NK-92 (cell line): ENCODE results near the gene SMIM35.

Experiments used
- DNase-seq: peaks from one replicate; lab custom pipeline; 2025; ENCODE audit not compliant: unreplicated experiment; lab: John Stamatoyannopoulos, UW

Gene SMIM35

DNA sequence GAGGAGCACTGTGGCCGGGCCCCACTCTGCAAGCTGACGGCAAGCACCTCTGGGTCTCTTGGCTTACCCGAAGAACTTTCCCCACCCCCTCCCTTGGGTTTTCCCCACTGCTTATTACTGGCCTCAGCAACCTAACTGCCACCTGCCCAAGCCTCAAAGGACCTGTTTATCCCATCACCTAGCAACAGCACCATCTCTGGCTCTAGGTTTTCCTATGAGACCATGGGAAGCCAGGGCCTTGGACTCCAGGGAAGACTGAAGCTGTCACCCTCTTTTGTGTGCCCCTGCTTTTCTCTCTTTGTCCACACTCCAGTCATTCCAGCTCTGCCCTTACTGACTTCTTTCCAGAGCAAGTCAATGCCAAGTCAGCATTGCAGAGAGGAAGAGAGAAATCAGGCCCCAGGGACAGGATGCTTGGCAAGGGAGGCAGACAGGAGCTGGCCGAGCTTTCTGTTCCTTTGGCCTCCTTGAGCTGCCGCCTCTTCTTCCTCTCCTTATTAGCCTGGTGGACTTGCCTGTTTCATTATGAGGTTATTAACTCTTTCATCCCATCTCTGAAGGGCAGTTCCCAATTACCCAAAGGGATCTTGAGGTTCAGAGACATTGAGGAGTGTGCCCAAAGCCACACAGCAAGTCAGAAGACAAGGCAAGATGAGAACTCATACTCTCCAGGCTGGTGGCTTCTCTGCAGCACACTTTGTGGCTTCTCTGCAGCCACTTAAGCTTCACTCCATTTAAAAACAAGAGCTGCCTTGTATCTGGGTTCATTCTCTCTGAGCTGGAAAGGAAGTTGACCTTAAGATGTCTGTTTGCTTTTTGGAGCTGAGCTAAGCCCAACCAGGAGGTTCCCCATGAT is at the start of gene SMIM35:
Gene SMIM35 (minus strand): TSS at position 51 of the 856 bp plus-strand sequence. CDS start 206 bp downstream, outside the sequence.
- no peak for DNase-seq

DNA sequence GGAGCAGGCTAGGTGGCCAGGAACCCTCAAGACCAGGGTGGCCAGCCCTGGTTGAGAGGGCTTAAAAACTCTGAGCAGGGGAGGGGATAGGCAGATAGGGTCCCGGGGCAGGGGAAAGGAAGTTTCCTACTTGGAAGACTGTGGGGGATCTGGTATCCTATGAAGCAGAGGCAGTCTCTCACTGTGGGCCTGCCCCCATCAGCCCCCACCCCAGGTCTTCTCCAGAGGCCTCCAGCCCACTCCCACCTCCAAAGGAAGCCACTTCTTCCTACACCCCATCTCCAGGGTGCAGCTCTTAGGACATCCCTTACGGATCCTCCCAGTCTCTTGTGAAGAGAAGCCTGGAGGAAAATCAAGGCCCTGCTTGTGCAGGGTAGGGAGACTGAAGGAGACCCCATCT is 49.6 kb upstream of the SMIM35 start:
- DNase-seq, result no peak

DNA sequence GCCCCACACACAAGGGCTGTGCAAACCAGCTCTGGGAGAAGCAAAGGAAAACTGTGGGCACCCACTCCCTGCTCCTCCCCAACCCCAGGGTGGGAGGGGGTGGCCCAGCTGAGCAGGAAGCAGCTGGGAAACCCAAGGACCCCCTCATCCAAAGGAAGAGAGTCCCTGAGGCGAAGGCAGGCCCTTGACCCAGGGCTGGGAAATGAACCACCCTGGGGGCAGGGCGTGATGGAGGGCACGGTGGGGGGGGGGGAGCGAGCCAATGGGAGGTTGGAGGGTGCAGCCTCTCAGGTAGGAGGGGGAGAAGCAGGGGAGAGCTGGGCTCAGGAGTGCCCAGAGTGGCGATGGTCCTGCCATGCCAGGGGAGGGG is 49.0 kb upstream of the SMIM35 start:
- no peak for DNase-seq

DNA sequence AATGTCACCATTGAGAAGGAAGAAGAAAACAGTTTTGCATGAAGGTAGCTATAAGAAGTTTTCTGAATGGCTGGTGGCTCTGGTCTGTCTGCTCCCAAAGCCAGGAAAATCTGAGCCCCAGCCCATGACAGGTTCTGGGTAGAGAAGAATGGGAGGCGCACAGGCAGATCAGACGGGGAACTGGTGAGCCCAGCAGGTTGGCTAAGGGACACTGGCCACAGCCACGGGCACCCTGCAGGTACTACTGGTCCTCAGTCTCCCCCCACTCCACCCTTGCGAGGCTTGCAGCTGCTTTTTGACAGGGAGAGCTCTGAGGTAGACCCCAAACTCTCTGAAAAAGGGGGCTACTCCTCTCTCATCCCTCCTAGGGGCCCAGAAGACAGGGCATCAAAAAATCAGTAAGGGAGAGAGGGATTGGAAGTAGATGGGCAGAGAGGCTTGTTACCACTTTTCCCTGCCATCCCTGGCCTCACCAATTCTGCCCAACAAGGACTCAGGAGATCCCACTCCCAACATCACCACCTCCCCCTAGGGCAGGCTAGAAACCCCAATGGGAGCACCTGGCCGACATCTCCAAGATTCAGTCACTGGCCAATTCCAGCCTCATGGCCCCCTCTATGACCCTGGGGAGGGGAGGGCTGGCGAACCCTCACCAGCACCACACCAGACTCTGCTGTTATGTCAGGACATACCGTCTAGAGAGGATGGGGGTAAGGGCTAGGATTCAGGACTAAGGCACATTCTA is 48.5 kb upstream of the SMIM35 start:
- no peak for DNase-seq

DNA sequence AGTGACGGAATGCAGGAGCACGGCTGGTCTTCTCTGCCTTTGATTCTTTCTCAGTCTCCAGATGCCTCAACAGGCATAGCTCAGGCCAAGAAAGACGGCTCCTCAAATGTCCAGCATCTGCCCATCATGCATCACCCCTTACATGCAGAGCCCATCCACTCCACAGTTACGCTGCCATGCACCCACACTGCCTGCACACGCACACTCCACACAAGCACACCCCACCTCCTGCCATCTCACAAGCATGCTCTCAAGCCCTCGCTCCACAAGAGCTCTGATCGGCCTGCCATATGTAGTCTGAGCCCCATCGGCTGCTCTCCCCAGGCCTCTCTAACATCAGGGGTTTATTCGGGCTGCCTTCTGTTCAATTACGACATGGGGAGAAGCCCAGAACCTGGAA is 47.1 kb upstream of the SMIM35 start:
- no peak for DNase-seq

DNA sequence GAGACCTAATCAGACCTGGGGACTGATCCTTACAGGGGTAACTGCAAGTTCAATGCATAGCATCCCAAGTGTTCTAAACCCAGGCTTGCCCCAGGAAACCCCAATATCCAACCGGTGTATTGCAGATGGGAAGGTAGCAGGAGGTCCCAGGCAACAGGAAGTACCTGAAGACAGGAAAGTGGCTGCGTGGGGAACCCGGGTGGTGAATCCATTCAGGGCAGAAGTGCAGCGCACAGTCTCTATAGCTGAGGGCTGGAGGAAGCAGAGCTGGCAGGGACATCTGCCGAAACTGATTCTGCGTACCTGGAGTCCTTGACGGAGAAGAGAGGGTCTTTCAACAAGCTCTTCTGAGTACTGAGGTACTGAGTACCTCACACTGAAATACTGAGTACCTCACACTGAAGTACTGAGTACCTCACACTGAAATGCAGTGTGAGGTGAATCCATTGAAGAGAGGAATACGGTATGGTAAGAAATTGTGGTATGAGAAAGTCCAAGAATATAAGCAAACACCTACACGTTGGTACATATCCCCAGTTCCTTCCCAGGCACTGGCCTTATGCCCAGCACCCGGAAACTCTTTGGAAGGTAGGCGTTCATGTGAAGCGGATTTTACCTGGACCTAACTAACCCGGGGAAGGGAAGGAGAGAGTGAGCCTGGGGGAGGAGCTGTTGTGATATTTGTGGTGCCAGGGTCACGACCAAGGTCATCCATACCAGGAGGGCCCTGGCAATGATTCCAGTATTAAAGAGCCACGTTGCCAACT is 45.8 kb upstream of the SMIM35 start:
- DNase-seq, result no peak

DNA sequence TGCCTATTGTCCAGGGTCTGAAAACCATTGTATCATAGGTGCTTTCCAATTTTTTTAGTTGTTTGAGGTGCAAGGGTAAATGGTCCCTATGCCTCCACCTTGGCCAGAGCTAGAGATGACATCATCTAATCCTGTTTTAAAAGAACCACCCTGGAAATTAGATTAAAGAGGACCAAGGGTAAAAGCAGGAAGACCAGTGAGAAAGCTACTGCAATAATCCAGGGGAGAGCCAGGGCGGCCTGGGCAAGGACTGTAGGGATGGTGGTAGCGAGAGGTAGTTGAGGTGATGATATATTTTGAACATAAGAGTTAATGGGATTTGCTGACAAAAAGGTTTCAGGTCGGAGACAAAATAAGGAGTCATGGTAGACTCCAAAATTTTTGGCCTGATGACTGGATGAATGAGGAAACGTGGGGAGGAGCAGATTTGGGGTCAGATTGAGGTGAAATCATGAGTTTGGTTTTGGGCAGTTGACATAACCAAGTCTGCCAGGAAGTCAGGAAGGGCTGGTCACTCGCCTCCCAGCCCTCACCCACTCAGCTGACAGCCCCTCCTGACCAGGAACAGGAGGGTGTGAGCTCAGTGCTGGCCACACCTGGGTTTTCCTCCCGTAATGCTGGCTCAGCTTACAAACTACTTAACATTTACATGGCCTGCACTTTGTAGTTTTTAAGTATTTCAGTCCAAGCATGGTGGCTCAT is 42.9 kb upstream of the SMIM35 start:
- no peak for DNase-seq

DNA sequence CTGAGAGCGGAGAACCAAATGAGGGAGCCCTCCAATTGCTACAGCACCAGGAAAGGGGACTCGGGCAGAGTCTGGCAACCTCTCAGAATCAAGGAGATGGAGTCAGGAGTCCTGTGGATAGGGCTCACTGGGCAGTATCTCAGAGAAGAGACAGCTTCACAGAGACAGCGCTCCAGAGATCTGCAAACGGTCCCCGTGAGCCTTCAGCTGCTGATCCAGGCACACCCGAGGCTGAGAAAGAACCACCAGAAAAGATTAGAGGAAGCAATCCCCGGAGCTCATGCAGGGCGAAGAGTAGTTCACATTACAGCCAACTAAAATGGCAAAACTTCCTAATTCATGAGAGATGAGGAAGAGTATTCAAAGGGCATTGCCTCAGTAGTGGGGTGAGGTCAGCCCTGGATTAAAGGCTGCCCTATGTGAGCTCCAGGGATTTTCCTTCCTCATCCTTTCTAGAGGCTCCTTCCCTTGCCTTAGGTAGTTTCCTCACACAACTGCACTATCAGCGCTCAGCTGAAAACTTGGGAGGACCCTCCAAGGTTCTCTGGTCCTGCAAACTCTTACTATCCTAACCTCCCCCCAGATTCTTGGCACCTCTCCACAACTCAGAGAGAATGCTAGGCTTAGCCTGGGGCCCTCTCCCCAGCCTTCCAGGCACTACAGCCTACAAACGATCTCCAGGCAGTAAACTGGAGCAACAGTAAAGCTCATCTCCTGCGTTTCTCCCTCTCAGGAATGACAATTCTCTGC is 42.1 kb upstream of the SMIM35 start:
- no peak for DNase-seq

DNA sequence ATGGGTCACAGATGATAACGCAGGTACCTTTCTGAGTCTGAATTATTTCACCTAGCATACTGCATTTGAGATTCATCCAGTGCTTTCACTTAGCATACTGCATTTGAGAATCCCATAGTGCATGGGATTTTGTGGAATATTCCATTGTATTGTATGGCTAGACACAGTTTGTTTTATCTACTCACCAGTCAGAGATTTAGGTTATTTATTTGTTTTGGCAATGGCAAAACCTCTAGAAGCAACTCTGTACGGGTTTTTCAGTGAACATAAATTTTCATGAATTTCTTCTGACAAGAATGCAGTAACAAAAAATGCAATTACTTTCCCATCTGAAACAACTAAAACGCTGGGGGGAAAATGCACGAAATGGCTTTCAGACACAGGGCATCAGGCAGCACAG is 41.5 kb upstream of the SMIM35 start:
- no peak for DNase-seq

DNA sequence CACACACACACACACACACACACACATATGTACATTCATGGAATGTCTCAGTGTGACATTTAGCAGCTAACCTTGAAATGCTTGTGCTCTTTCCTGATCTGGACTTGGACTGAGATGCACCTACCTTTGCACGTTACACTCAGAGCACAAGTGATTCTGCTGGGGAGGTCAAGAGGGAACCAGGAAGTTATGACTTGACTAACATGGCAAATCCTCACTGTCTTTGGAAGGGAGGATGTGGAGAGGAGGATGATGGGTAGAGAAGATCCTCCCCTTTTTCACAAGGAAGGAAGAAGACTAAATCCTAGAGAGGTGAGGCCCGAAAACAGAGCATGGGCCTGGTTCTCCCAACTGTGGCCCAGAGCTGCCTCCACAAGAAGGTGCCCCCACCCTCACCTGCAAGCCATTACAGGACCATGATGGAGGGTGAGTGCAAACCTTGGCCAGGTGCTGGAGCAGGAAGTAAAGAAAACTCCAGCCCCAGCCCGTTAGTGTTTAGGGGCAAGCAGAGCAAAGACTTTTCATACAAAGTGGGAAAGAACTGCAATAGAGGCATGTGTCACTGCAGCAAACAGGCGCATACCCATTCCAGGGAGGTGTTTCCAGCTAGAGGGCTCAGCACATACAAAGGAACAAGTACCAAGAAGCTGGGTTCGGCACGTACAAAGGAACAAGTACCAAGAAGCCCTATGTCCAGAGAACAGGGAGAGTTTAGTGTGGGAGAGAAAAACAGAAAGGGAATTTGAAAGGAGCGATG is 39.5 kb upstream of the SMIM35 start:
- DNase-seq, result no peak

DNA sequence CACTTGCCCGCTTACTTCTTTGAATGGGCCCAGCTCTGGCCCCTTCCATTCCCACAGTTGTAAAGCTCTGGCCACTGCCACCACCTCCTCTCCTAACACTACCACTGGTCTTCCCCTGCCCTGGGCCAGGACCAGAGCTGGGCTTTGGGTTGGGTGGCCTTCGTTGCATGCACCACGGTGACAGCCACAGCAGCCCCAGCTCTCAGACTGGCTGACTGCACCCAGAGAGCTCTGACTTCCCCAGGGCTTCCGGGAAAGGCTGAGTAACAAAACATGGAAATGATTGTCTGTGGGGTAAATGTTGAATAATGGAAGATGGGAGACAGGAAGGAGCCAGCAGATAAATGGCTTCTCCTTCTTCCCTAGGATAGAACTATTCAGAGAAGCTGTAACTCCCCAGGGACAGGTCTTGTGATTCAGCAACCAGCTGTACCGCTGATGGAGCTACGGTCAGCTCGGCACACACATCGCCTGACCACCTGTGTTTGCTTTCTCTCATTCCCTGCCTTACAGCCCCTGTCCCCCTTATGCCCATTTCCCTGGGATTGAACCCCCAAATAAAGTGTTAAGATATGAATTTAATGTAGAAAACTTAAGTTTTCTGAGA is 38.3 kb upstream of the SMIM35 start:
- DNase-seq, result no peak

DNA sequence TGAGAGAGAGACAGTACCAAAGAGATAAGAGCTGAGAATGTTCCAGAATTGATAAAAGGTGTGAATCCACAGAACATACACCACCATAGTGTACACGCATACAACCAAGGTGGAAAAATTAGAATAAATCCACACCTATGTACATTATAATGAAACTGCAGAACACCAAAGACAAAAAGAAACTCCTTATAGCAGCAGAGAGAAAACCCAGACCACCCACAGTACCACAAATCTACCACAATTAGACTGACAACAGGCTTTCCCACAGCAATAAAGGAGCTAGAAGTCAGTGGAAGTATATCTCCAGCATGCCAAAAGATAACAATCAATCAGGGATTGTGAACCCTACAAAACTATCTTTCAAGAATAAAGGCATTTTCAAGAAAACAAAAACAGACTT is 34.0 kb upstream of the SMIM35 start:
- no peak for DNase-seq

DNA sequence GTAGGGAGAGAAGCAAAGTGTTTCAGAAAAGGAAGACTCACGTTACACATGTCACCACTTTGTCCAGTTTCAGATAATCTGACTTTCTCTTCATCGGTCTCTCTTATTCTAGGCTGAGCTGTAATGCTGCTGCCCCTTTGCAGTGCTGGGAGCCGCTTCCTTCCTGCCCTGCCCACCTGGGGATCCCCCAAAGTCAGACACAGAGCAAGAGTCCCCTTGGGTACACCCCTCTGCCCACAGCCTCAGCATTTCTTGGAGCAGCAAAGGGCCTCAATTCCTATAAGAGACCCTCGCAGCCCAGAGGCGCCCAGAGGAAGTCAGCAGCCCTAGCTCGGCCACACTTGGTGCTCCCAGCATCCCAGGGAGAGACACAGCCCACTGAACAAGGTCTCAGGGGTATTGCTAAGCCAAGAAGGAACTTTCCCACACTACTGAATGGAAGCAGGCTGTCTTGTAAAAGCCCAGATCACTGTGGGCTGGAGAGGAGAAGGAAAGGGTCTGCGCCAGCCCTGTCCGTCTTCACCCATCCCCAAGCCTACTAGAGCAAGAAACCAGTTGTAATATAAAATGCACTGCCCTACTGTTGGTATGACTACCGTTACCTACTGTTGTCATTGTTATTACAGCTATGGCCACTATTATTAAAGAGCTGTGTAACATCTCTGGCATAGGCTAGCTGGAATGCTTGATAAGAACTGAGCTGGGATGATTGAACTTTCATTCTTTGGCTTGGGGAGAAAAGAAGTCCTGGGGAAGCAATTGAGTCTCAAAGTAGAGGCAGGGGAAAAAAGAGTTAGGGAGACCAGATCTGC is 31.2 kb upstream of the SMIM35 start:
- no peak for DNase-seq

DNA sequence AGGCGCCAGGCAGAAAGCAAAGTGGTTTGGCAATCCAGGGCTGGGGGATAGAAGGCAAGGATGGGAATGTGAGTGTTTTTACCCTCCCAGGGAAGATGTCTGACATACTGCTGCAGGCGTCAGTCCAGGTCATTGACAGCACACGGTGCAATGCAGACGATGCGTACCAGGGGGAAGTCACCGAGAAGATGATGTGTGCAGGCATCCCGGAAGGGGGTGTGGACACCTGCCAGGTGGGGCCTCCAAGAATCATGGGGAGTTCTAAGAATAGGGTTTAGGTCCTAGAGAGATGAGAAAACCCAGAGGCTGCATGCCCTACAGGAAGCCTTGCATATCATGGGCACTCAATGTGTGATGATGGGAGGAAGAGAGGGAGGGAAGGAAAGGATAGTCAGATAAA is 28.3 kb upstream of the SMIM35 start:
- DNase-seq, result no peak

DNA sequence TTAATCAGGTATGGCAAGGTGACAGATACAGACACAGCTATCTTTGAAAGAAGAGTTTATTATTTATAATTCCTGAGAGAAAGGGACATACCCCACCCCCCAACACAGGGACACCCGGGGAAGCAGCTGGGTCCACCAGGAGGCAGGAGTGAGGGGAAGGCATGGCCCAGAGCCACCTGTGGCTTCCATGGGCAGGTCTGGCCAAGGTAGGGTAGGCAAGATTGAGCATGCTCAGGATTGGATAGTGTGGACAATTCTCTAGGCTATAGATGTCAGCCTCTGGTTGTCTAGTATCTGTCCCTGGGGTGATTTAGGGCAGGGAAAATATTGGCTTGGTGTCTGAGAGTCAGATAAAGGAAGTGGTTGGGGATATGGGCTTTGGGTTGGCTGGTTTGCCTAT is 27.5 kb upstream of the SMIM35 start:
- DNase-seq, result no peak

DNA sequence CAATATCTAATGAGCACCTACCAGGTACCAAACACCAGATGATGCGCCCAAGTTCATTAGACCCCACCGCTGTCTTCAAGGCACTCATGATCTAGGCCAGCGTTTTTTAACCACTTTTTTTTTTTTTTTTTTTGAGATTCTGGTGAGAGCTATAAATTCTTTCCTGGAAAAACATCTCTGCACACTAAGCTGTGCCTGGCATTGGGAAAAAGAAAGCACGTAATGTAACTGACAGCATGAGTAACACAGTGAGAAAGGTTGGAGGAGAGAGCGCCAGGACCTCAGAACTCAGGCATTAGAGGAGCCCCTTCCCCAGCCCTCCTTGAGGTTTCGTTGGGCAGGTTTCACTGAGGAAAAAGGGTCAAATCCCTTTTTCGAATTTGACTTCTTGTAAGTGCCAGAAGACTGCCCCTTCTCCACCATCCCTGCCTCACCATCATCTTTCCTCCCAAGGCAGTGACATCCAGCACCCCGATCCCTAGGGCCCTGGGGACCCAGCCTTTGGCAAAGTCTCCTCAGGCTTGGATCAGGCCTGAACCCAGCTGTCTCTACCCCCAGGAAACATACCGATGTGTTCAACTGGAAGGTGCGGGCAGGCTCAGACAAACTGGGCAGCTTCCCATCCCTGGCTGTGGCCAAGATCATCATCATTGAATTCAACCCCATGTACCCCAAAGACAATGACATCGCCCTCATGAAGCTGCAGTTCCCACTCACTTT is 26.1 kb upstream of the SMIM35 start:
- no peak for DNase-seq

DNA sequence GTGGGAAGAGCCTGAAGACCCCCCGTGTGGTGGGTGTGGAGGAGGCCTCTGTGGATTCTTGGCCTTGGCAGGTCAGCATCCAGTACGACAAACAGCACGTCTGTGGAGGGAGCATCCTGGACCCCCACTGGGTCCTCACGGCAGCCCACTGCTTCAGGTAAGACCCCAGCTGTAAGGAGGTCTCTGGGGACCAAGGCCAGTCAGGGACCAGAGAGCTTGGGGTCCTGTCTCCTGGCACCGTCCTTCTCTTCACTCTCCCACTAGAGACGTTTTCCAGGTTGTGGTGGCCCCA is 24.9 kb upstream of the SMIM35 start:
- DNase-seq, result no peak
